Measurements from ENCODE around the gene KCTD21. TPM values are rescaled to one million over a fixed set of nuclear protein-coding genes. Genes with fewer than 3 reads are reported as not detected.
"Not testable (repeated sequence)": the region's sequence is repeated elsewhere in the genome, so short reads cannot be mapped to it uniquely, and the experiment has no call there.

Gene KCTD21, protein sequence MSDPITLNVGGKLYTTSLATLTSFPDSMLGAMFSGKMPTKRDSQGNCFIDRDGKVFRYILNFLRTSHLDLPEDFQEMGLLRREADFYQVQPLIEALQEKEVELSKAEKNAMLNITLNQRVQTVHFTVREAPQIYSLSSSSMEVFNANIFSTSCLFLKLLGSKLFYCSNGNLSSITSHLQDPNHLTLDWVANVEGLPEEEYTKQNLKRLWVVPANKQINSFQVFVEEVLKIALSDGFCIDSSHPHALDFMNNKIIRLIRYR
- total RNA-seq, result 10 to 100 TPM in 3 of 4 donors, 1 to 10 TPM in 1; 6.0 to 18.9 (median 15.8) TPM

DNA sequence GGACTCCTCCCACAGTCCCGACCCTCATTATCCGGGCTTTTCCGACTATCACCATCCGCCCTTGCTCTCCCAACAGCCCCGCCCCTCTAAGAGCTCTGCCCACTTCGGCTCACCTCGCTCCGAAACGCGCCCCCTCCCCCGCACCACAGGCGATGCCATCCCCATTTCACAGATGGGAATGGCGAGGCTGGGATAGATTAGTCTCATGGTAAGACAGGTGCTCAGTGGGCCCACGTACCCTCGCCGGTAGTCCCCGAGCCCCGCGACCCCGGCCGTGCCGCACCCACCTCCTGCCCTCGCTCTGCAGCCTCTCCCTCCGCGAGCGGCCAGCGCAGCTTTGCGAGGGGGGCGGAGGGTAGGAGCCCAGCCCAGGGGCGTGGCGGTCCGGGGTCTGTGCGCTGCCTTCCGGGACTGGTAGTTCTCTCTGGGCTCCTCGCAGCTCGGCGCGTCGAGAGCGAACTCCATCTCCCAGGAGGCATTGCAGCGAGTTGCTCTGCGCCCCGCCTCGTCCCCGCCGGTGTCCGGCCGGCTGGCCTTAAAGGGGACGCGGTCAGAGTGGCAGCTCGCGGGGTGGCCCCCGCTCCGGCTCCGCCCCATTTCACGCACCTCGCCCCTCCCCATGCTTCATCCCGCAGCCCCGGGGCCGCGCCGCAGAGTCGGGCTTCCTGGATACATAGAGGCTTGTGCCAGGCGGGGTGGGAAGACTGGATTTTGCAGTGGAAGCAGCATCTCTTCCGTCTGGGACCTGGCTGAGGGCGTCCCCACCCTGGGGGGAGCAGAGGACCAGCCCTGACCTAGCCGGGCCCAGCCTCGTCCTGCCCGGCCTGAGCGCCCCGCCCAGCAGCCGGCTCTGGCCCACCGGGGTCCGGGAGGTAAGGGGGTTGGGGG lies at the start of gene KCTD21, which contains the start of gene USP35:
Gene KCTD21, minus strand, starts transcription at position 341 of the 888 bp plus-strand sequence. CDS start 14,072 bp downstream, outside the sequence.
Gene USP35, plus strand, starts transcription at position 634 of the 888 bp plus-strand sequence. CDS start 7,327 bp downstream, outside the sequence.
- ATAC-seq, result peak; percentile 88 to 92

DNA sequence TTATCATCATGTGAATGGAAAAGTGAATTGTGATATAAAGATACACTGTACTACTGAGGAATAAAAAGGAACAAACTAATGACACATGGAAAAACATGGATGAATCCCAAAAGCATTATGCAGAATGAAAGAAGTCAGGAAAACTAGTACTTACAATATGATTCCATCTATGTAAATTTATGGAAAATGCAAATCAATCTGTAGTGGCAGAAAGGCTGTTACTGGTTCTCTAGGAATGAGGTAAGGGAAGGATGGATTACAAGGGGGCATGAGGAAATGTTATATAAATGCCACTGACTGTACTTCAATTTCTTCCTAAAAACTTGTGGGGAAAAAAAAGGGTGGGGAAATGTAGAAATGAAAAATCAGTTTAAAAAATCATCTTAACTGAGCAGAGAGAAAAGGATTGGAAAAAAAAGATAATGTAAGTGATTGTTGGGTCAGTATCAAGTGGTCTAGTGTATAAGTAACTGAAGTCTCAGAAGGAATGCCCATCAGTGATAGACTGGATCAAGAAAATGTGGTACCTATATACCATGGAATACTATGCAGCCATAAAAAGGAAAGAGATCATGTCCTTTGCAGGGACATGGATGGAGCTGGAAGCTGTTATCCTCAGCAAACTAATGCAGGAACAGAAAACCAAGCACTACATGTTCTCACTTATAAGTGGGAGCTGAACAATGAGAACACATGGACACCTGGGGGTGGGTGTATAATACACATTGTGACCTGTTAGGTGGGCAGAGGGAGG lies 49.0 kb upstream of the KCTD21 start:
- no peak for DNase-seq

More for the DNA sequence above, at the start of gene KCTD21, which contains the start of gene USP35:
- Histone ChIP-seq H3K9me3 (no peaks in the 10 kb centered on the region), H3K27me3 (no peaks in the 10 kb centered on the region), H3K4me1 (peaks cover 37 to 49% of the 10 kb centered on the region in 2 donors), H3K4me3 (peak within 1 kb of the TSS; percentile 63 to 100 (median 99)), H3K27ac (peak within 1 kb of the TSS; percentile 71 to 94 (median 86)), H3K36me3 (no peaks in the 10 kb centered on the region)
- peak; percentile 80 to 90 for TF ChIP-seq POLR2A (IDR thresholded peaks at IDR 0.05)
- TF ChIP-seq, protein P1, sequence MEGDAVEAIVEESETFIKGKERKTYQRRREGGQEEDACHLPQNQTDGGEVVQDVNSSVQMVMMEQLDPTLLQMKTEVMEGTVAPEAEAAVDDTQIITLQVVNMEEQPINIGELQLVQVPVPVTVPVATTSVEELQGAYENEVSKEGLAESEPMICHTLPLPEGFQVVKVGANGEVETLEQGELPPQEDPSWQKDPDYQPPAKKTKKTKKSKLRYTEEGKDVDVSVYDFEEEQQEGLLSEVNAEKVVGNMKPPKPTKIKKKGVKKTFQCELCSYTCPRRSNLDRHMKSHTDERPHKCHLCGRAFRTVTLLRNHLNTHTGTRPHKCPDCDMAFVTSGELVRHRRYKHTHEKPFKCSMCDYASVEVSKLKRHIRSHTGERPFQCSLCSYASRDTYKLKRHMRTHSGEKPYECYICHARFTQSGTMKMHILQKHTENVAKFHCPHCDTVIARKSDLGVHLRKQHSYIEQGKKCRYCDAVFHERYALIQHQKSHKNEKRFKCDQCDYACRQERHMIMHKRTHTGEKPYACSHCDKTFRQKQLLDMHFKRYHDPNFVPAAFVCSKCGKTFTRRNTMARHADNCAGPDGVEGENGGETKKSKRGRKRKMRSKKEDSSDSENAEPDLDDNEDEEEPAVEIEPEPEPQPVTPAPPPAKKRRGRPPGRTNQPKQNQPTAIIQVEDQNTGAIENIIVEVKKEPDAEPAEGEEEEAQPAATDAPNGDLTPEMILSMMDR (IDR thresholded peaks at IDR 0.05 in 4 of 5, conservative IDR thresholded peaks at IDR 0.05 in 1 of 5), result no peak
- intact Hi-C loops (cut with DNase I; ENCODE audit: low total_unique reads), result loop anchor here (1.0 to 2.0 kb wide), 4 partner anchors 40 to 229 kb away; partner anchors contain the start of genes ALG8, GAB2 and INTS4
- in situ Hi-C loops (cut with MboI; ENCODE audit: low sequenced_read_pairs in 4 of 4), result no loop called here
- DNase-seq, result peak; percentile 96

GRCh38 chr11:78234006-78234405 lies 45.6 kb upstream of the KCTD21 start:
- no peak overlapping the region for H3K27ac ChIP-seq
- intact Hi-C loops (cut with DNase I; ENCODE audit: low total_unique reads) (loop anchor here (5.0 kb wide), 1 partner anchor 78 kb away; no protein-coding TSS in a partner anchor), in situ Hi-C loops (cut with MboI; ENCODE audit: low sequenced_read_pairs in 4 of 4) (loop anchor here in 2 of 4 donors (25.0 kb wide), 1 partner anchor 178 kb away; the partner anchor contains the start of gene GAB2 (in 2 of the 2))
- H3K27me3 ChIP-seq, result no peaks in the 10 kb centered on the region
- no peaks in the 10 kb centered on the region for H3K36me3 ChIP-seq
- peaks cover 21% of the 10 kb centered on the region in 2 donors for H3K4me1 ChIP-seq
- ATAC-seq (no peak), DNase-seq (no peak)
- no peak overlapping the region for H3K4me3 ChIP-seq
- TF ChIP-seq, protein P1 (IDR thresholded peaks at IDR 0.05 in 4 of 5, conservative IDR thresholded peaks at IDR 0.05 in 1 of 5), result no peak
- no peak for TF ChIP-seq POLR2A (IDR thresholded peaks at IDR 0.05)
- H3K9me3 ChIP-seq, result no peaks in the 10 kb centered on the region

More for the DNA sequence above, 49.0 kb upstream of the KCTD21 start:
- Histone ChIP-seq H3K27me3 (no peaks in the 10 kb centered on the region), H3K36me3 (no peaks in the 10 kb centered on the region), H3K4me1 (peaks cover 1 to 2% of the 10 kb centered on the region in 2 donors), H3K4me3 (no peak overlapping the region), H3K9me3 (no peaks in the 10 kb centered on the region), H3K27ac (no peak overlapping the region)
- TF ChIP-seq, protein P1 (IDR thresholded peaks at IDR 0.05 in 4 of 5, conservative IDR thresholded peaks at IDR 0.05 in 1 of 5), result no peak
- TF ChIP-seq POLR2A (IDR thresholded peaks at IDR 0.05), result no peak
- ATAC-seq, result no peak
- in situ Hi-C loops (cut with MboI; ENCODE audit: low sequenced_read_pairs in 4 of 4) (loop anchor here in 2 of 4 donors (25.0 kb wide), 1 partner anchor 175 kb away; the partner anchor contains the start of gene GAB2 (in 2 of the 2)), intact Hi-C loops (cut with DNase I; ENCODE audit: low total_unique reads) (no loop called here)

DNA sequence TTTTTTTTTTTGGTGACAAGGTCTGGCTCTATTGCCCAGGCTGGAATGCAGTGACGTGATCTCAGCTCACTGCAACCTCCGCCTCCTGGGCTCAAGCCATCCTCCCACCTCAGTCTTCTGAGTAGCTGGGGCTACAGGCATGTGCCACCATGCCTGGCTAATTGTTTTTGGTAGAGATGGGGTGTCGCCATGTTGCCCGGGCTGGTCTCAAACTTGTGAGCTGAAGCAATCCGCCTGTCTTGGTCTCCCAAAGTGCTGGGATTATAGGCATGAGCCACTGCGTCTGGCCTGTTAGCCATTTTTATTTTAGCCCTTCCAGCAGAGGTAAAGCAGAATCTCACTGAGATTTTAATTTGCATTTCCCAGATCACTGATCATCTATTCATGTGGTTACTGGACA lies 44.6 kb upstream of the KCTD21 start:
- not testable (repeated sequence) for H3K4me3 ChIP-seq, H3K9me3 ChIP-seq, H3K27ac ChIP-seq, ATAC-seq, H3K27me3 ChIP-seq, DNase-seq, H3K36me3 ChIP-seq
- peaks cover 21% of the 10 kb centered on the region in 2 donors for H3K4me1 ChIP-seq
- intact Hi-C loops (cut with DNase I; ENCODE audit: low total_unique reads), result loop anchor here (5.0 kb wide), 1 partner anchor 79 kb away; no protein-coding TSS in a partner anchor
- in situ Hi-C loops (cut with MboI; ENCODE audit: low sequenced_read_pairs in 4 of 4), result loop anchor here in 2 of 4 donors (25.0 kb wide), 1 partner anchor 179 kb away; the partner anchor contains the start of gene GAB2 (in 2 of the 2)
